MM.1S (cell line): ENCODE results near the gene PTP4A1.
"Not testable (repeated sequence)": the region's sequence is repeated elsewhere in the genome, so short reads cannot be mapped to it uniquely, and the experiment has no call there.

Source experiments
- DNase-seq: peaks from one replicate; pipeline ENCODE4 v3.0.0-alpha.2; 2015
- H2AFZ ChIP-seq: fragments of 300-600 bp; sonication (generic); 2 replicates; pipeline ENCODE4 v1.6.0; 2016; ENCODE audit warnings: antibody characterized with exemption, low read length
- H3F3A ChIP-seq: fragments of 300-600 bp; sonication (generic); 2 replicates; pipeline ENCODE4 v1.6.1; 2016; ENCODE audit warnings: mild to moderate bottlenecking, antibody characterized with exemption, low read length, moderate library complexity, mixed read lengths; ENCODE audit not compliant: insufficient read depth
- H3K27ac ChIP-seq: fragments of 300-600 bp; sonication (generic); 2 replicates; pipeline ENCODE4 v1.5.1; 2016; ENCODE audit warnings: mild to moderate bottlenecking, low read length
- H3K27me3 ChIP-seq: fragments of 300-600 bp; sonication (generic); replicated peaks from 2 replicates; pipeline ENCODE4 v1.6.0; 2016; ENCODE audit warnings: low read length; ENCODE audit not compliant: insufficient read depth
- H3K36me3 ChIP-seq: fragments of 300-600 bp; sonication (generic); replicated peaks from 2 replicates; pipeline ENCODE4 v1.6.1; 2016; ENCODE audit warnings: mild to moderate bottlenecking, low read length, mixed read lengths; ENCODE audit not compliant: insufficient read depth
- H3K4me1 ChIP-seq: fragments of 300-600 bp; sonication (generic); 2 replicates; pipeline ENCODE4 v1.6.1; 2016; ENCODE audit warnings: low read length, mixed read lengths
- H3K4me2 ChIP-seq: fragments of 300-600 bp; sonication (generic); 2 replicates; pipeline ENCODE4 v1.6.0; 2016; ENCODE audit warnings: low read depth, low read length
- H3K4me3 ChIP-seq: fragments of 300-600 bp; sonication (generic); 2 replicates; pipeline ENCODE4 v1.5.1; 2016; ENCODE audit warnings: low read length, mixed read lengths
- H3K79me2 ChIP-seq: fragments of 300-600 bp; sonication (generic); 2 replicates; pipeline ENCODE4 v1.6.1; 2016; ENCODE audit warnings: mixed run types, low read length, mixed read lengths
- H3K9ac ChIP-seq: fragments of 300-600 bp; sonication (generic); 2 replicates; pipeline ENCODE4 v1.6.1; 2016; ENCODE audit warnings: low read length, mixed read lengths
- H3K9me2 ChIP-seq: fragments of 300-600 bp; sonication (generic); replicated peaks from 2 replicates; pipeline ENCODE4 v1.6.1; 2016; ENCODE audit warnings: mild to moderate bottlenecking, low read length, mixed read lengths; ENCODE audit not compliant: insufficient read depth
- H3K9me3 ChIP-seq: fragments of 300-600 bp; sonication (generic); replicated peaks from 2 replicates; pipeline ENCODE4 v1.6.1; 2016; ENCODE audit warnings: mild to moderate bottlenecking, low read length, mixed read lengths; ENCODE audit not compliant: insufficient read depth
- H4K20me1 ChIP-seq: fragments of 300-600 bp; sonication (generic); 2 replicates; pipeline ENCODE4 v1.6.1; 2016; ENCODE audit warnings: mild to moderate bottlenecking, low read length, moderate library complexity, mixed read lengths; ENCODE audit not compliant: insufficient read depth
- CTCF ChIP-seq: fragments of 300-600 bp; sonication (generic); IDR thresholded peaks from 2 replicates; pipeline ENCODE4 v1.5.1; 2016; ENCODE audit warnings: antibody characterized with exemption, low read length, mixed read lengths
- EZH2 ChIP-seq: fragments of 300-600 bp; sonication (generic); optimal IDR thresholded peaks from 2 replicates; pipeline ENCODE3; 2017; ENCODE audit warnings: low read depth, mild to moderate bottlenecking, antibody characterized with exemption, low read length, mixed read lengths
- EZH2phosphoT487 ChIP-seq: fragments of 300-600 bp; sonication (generic); IDR thresholded peaks from 2 replicates; pipeline ENCODE4 v1.6.1; 2018; ENCODE audit warnings: antibody characterized with exemption, low read length

PTP4A1 gene

GRCh38 chr6:63584566-63584965 lies 12.3 kb downstream of the PTP4A1 start:
- Histone ChIP-seq H3K27ac (no peak overlapping the region), H3K79me2 (no peaks in the 10 kb centered on the region), H3K9me2 (no peaks in the 10 kb centered on the region), H3K4me3 (no peak overlapping the region), H3F3A (no peaks in the 10 kb centered on the region), H3K4me2 (no peak overlapping the region), H3K9me3 (no peaks in the 10 kb centered on the region), H3K27me3 (no peaks in the 10 kb centered on the region), H3K9ac (no peak overlapping the region), H3K4me1 (no peaks in the 10 kb centered on the region), H3K36me3 (peaks cover 8% of the 10 kb centered on the region; the same call in 1 of the 2 replicates), H2AFZ (no peak overlapping the region), H4K20me1 (no peaks in the 10 kb centered on the region)
- TF ChIP-seq EZH2phosphoT487 (no peak), CTCF (no peak), EZH2 (no peak)
- DNase-seq = no peak

- not testable (repeated sequence) for H3F3A ChIP-seq
Measured at GRCh38 chr6:63585652-63586051, 13.4 kb downstream of the PTP4A1 start.

GRCh38 chr6:63589952-63590411 lies 17.7 kb downstream of the PTP4A1 start:
- Histone ChIP-seq H2AFZ (no peak overlapping the region), H3K79me2 (no peaks in the 10 kb centered on the region), H3K4me2 (no peak overlapping the region), H3K4me1 (no peaks in the 10 kb centered on the region), H4K20me1 (no peaks in the 10 kb centered on the region), H3F3A (no peaks in the 10 kb centered on the region), H3K27ac (no peak overlapping the region), H3K27me3 (no peaks in the 10 kb centered on the region), H3K9me2 (no peaks in the 10 kb centered on the region), H3K9ac (no peak overlapping the region), H3K36me3 (no peaks in the 10 kb centered on the region), H3K9me3 (no peaks in the 10 kb centered on the region), H3K4me3 (no peak overlapping the region)
- TF ChIP-seq CTCF (no peak), EZH2 (no peak), EZH2phosphoT487 (no peak)
- DNase-seq = no peak

More at GRCh38 chr6:63585652-63586051, 13.4 kb downstream of the PTP4A1 start:
- DNase-seq, H3K27ac ChIP-seq, H3K9me2 ChIP-seq, H3K4me2 ChIP-seq, H3K27me3 ChIP-seq, H4K20me1 ChIP-seq, H2AFZ ChIP-seq, H3K9ac ChIP-seq, H3K4me3 ChIP-seq, H3K36me3 ChIP-seq, H3K4me1 ChIP-seq, H3K9me3 ChIP-seq, H3K79me2 ChIP-seq: not testable (repeated sequence)

- no peak for DNase-seq
- H2AFZ ChIP-seq = no peak overlapping the region
Measured at GRCh38 chr6:63592886-63593285, 20.6 kb downstream of the PTP4A1 start.

More at GRCh38 chr6:63592886-63593285, 20.6 kb downstream of the PTP4A1 start:
- H3F3A ChIP-seq = no peaks in the 10 kb centered on the region
- H3K4me3 ChIP-seq = no peak overlapping the region
- H4K20me1 ChIP-seq = no peaks in the 10 kb centered on the region
- H3K9me3 ChIP-seq = no peaks in the 10 kb centered on the region
- H3K27me3 ChIP-seq = no peaks in the 10 kb centered on the region
- H3K4me1 ChIP-seq = no peaks in the 10 kb centered on the region
- TF ChIP-seq EZH2 (no peak), CTCF (no peak), EZH2phosphoT487 (no peak)
- no peak overlapping the region for H3K9ac ChIP-seq
- no peak overlapping the region for H3K4me2 ChIP-seq
- no peaks in the 10 kb centered on the region for H3K79me2 ChIP-seq
- H3K36me3 ChIP-seq = no peaks in the 10 kb centered on the region
- no peak overlapping the region for H3K27ac ChIP-seq
- no peaks in the 10 kb centered on the region for H3K9me2 ChIP-seq
